ENCODE data around the gene DHX34.
"Not testable (repeated sequence)": the region's sequence is repeated elsewhere in the genome, so short reads cannot be mapped to it uniquely, and the experiment has no call there.

The DHX34 gene

GRCh38 chr19:47372603-47373002, 23.5 kb downstream of the DHX34 start:
- DNase-seq, result no peak

GRCh38 chr19:47373246-47374240, 24.4 kb downstream of the DHX34 start:
- no peak for DNase-seq

DNA sequence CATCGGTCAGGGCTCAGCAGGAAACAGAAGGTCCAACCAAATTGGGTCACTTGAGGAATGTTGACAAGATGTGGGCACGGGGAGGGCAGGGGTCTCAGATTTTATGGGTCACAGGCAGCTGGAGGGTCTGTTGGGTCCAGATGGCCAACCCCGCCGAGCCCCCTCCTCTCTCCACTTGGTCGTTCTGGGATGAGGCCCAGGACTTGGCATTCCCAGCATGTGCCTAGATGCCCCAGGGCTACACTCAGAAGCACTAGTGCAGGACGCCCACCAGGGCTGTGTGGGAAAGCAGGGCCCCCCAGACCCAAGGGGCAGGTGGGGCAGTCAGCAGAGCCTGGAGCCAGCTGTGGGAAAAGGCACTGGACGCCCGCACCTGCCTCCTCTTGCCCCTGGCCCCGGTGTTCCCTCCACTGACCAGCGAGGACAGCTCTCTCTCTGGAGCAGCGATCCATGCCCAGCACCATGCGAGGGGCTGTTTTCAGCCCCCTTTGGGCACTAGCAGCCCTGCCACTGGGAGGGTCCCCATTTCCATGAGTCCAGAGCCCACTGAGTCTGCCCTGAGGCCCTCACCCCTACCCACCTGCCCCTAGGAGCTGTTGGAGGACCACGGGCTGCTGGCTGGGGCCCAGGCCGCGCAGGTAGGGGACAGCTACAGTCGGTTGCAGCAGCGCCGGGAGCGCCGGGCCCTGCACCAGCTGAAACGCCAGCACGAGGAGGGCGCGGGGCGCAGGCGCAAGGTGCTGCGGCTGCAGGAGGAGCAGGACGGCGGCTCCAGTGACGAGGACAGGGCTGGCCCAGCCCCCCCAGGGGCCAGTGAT, 26.0 kb downstream of the DHX34 start:
- DNase-seq, result no peak

DNA sequence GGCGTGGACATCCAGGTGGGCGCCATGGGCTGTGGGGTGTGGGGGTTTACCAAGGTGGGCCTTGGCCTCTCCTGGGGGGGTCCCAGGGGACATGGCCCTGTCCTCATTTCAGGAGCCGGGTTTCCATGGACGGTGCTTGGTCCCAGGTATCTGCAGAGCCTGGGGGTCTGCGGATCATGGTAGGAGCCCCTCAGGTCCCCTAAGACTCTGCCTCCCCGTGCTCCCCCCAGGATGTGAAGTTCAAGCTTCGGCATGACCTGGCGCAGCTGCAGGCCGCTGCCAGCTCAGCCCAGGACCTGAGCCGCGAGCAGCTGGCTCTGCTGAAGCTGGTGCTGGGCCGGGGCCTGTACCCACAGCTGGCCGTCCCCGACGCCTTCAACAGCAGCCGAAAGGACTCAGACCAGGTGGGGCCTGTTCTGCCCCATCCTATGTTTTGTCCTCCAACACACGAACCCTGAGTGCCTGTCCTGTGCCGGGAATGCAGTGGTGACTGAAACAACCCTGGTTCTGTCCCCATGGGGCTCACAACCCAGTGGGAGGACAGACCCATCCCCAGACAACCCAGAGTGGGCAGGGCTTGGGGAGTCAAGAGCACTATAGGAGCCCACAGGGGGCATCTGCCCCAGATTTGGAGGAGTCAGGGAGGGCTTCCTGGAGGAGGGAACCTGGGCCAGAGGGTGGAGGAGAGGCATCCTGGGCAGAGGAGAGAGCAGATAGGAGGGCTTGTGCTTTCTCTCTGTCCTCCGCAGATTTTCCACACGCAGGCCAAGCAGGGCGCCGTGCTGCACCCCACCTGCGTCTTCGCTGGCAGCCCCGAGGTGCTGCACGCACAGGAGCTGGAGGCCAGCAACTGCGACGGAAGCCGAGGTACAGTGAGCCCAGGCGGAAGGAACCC, 26.8 kb downstream of the DHX34 start:
- no peak for DNase-seq

- DNase-seq, result no peak
These were observed 27.6 kb downstream of the DHX34 start for GRCh38 chr19:47376589-47377144.

- no peak for DNase-seq
These were observed 28.1 kb downstream of the DHX34 start for GRCh38 chr19:47377208-47377701.

GRCh38 chr19:47377801-47378200, 28.7 kb downstream of the DHX34 start:
- DNase-seq, result no peak

DNA sequence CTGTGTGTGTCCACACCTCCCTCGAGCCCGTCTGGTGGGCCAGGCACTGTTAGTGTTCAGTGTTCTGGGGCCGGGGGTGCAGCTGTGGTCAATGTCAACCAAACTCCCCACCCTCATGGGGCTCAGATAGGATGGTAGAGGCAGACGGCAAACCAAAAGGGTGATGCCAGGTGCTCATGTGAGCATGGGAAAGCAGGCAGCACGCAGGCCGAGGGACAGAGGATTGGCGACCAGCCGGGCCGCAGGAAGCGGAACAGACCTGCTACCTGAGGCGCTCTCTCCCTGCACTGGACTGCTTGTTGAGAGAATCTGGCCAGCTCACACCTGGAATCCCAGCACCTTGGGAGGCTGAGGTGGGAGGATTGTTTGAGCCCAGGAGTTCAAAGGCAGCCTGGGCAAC, 29.1 kb downstream of the DHX34 start:
- DNase-seq, result no peak

DNA sequence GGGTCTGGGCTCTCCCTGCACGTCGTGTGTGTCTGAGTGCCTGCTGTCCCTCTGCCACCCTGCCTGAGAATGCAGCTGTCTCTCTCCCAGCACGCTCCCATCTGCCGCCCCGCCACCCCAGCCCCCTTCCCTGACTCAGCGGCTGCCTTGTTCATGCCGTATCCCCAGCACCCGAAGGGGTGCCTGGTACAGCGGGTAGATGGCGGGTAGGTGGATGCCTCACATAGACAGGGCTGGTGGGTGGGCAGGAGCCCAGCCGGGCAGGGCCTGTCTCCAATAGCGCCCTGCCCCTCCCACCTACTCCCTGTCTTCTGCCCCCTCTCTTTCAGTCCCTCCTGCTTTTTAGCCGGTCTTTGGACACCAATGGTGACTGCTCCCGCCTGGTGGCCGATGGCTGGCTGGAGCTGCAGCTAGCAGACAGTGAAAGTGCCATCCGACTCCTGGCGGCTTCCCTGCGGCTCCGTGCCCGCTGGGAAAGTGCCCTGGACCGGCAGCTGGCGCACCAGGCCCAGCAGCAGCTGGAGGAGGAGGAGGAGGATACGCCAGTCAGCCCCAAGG, 30.3 kb downstream of the DHX34 start:
- no peak for DNase-seq

DNA sequence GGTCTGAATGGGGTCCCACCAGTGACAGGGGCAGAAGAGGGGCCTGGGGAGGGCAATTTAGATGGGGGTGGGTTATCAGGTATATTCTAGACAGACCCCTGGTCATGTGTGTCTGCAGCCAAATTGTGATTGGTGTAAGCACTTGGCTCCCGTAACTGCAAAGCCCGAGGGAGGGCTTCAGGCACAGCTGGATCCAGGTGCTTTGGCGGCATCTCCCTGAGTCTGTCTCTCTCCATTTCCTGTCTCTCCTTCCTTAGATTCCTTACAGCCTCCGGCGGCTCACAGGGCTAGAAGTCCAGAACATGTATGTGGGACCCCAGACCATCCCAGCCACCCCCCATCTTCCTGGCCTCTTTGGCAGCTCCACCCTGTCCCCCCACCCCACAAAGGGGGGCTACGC, 31.4 kb downstream of the DHX34 start:
- DNase-seq, result no peak

GRCh38 chr19:47381121-47381520, 32.0 kb downstream of the DHX34 start:
- DNase-seq, result no peak

DNA sequence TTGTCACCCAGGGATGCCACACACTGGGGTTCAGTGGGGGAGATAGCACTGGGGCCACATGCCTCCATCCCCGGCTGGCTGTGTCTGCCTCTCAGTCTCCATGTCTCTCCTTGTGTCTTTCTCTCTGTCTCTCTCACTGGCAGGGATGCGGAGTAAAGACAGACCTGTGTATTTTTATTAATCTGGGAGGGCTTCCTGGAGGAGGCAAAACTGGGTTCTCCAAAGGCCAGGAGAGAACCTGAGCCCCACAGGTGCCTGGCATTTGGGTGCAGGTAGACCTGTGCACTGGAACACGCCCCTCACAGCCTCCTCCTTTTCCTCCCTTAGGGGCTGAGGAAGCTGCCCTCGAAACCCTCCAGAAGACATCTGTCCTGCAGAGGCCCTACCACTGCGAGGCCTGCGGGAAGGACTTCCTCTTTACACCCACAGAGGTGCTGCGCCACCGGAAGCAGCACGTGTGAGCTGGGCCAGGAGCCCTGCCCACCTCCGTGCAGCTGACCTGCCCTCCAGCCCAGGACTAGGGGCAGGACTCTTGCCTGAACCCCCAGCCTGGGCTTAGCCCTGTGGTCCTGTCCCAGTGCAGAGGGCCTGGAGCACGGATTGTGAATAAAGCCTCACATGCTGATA, 32.7 kb downstream of the DHX34 start:
- DNase-seq, result no peak

- DNase-seq, result not testable (repeated sequence)
These were observed 34.8 kb downstream of the DHX34 start for GRCh38 chr19:47383890-47384289.

GRCh38 chr19:47384533-47384932, 35.4 kb downstream of the DHX34 start:
- not testable (repeated sequence) for DNase-seq

DNA sequence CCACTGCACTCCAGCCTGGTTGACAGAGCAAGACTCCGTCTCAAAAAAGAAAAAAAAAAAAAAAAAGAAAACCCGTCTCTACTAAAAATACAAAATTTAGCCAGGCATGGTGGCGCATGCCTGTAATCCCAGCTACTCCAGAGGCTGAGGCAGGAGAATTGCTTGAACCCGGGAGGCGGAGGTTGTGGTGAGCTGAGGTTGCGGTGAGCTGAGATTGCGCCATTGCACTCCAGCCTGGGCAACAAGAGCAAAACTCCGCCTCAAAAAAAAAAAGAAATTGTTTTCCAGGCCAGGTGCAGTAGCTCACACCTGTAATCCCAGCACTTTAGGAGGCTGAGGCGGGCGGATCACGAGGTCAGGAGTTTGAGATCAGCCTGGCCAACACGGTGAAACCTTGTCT, 37.5 kb downstream of the DHX34 start:
- not testable (repeated sequence) for DNase-seq

- not testable (repeated sequence) for DNase-seq
These were observed 38.5 kb downstream of the DHX34 start for GRCh38 chr19:47387623-47388022.

DNA sequence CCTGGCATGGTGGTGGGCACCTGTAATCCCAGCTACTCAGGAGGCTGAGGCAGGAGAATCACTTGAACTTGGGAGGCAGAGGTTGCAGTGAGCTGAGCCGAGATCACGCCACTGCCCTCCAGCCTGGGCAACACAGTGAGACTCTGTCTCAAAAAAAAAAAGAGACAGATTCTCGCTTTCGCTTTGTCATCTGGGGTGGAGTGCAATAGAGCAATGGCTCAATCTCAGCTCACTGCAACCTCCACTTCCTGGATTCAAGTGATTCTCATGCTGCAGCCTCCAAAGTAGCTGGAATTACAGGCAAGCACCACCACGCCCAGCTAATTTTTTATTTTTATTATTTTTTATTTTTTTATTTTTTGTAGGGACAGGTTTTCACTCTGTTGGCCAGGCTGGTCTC, 39.6 kb downstream of the DHX34 start:
- not testable (repeated sequence) for DNase-seq

DNA sequence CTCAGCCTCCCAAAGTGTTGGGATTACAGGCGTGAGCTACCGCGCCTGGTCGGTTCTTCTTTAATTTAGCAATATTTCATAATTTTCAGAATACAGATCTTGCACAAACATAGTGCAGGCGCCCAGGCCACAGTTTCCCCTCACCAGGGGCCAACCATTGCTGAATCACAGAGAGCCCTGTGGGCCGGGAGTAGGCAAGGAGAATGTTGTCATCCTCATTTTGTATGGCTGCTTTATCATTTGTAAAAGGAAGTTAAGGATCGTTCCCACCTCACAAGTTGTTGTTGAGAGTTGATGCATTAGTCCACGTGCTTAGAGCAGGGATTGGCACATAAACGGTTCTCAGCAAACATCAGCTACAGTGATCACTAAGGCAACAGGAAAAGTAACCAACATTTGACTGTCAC, 40.0 kb downstream of the DHX34 start:
- no peak for DNase-seq

GRCh38 chr19:47390533-47391488, 41.7 kb downstream of the DHX34 start:
- no peak for DNase-seq

Data from NK-92 treated with Interleukin-12 subunit alpha and Interleukin-12 subunit beta, amount 100 ng/mL, for 24 hours (cell line).